ENCODE measurements around the gene COG7. TPM values are rescaled to one million over a fixed set of nuclear protein-coding genes. Genes with fewer than 3 reads are reported as not detected.
A peak's percentile ranks its signal among the peaks of the same experiment; 100 is the strongest.
"Not testable (repeated sequence)": the region's sequence is repeated elsewhere in the genome, so short reads cannot be mapped to it uniquely, and the experiment has no call there.

Gene COG7
- total RNA-seq, 2 experiments from 2014 or later = 17.5 to 25.1 TPM

DNA sequence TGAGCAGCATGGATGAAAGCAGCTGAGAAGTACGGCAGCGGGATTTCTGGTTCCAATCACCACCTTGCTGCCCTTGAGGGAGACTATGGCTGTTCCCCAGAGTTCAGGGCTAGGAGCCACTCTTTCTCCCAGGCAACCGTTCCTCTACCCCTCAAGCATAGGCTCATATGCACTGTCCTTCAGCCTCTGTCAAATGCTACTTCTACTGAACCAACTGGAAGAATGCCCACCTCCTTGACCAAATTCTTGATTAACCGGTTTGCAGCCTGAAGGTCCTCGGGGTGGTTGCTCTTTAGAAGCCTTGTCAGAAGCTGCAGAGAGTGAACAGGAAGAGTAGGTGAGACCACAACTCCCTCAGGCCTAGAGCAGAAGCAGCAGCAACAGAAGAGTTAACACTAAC lies 33.5 kb upstream of the COG7 start:
- H3K9me3 Mint-ChIP-seq (ENCODE audit: low read depth) = no peaks in the 10 kb centered on the region
- DNase-seq (no peak), ATAC-seq (no peak)
- H3K36me3 Mint-ChIP-seq = peaks cover 71% of the 10 kb centered on the region
- CTCF ChIA-PET = no interaction called here
- peaks cover 21% of the 10 kb centered on the region for H3K4me1 Mint-ChIP-seq
- H3K27ac Mint-ChIP-seq = peak overlapping the region; percentile 52
- H3K27me3 Mint-ChIP-seq = no peaks in the 10 kb centered on the region
- no peak overlapping the region for H3K4me3 Mint-ChIP-seq

DNA sequence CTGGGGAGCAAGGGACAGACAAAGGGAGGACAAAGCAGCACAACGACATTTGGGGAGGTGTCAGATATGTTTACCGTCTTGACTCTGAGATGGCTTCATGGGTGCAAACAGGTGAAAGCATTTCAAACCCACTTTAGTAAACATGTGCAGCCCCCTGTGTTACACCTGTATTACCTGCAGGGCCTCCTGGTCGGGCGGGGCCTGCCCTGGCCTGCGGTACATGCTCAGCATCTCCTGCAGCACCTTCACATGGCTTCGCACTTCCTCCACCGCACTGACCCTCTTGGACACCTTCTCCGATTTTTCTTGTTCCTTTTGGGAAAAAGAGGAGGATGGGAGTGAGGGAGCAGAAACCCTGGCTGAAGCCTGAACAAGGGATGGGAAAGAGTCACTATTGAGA lies 32.9 kb upstream of the COG7 start:
- CTCF ChIA-PET = interaction anchor here (1.8 kb wide), 1 partner anchor 19 kb away, joined by 5 read pairs; no protein-coding TSS in a partner anchor
- no peak for ATAC-seq

DNA sequence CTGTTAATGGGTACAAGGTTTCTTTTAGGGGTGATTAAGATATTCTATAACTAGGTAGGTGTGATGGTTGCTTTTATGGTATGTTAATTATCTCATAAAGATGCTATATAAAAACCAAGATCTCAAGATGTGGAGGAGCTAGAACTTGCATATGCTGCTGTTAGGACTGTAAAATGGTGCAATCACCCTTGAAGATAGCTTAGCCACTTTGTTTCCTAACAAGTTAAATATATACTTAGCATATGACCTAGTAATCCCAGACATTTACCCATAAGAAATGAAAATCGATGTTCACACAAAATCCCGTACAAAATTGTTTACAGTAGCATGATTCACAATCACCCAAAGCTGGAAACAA lies 32.2 kb upstream of the COG7 start:
- Mint-ChIP-seq H3K36me3 (peaks cover 72% of the 10 kb centered on the region), H3K4me1 (peaks cover 21% of the 10 kb centered on the region), H3K27ac (no peak overlapping the region), H3K4me3 (no peak overlapping the region), H3K9me3 (ENCODE audit: low read depth) (no peaks in the 10 kb centered on the region), H3K27me3 (no peaks in the 10 kb centered on the region)
- CTCF ChIA-PET = interaction anchor here (1.8 kb wide), 1 partner anchor 19 kb away, joined by 5 read pairs; no protein-coding TSS in a partner anchor
- ATAC-seq (no peak), DNase-seq (no peak)

More for the DNA sequence above, 32.9 kb upstream of the COG7 start:
- Mint-ChIP-seq H3K4me3 (no peak overlapping the region), H3K4me1 (peaks cover 21% of the 10 kb centered on the region), H3K36me3 (peaks cover 69% of the 10 kb centered on the region), H3K27ac (no peak overlapping the region), H3K27me3 (no peaks in the 10 kb centered on the region), H3K9me3 (ENCODE audit: low read depth) (no peaks in the 10 kb centered on the region)
- DNase-seq = no peak

DNA sequence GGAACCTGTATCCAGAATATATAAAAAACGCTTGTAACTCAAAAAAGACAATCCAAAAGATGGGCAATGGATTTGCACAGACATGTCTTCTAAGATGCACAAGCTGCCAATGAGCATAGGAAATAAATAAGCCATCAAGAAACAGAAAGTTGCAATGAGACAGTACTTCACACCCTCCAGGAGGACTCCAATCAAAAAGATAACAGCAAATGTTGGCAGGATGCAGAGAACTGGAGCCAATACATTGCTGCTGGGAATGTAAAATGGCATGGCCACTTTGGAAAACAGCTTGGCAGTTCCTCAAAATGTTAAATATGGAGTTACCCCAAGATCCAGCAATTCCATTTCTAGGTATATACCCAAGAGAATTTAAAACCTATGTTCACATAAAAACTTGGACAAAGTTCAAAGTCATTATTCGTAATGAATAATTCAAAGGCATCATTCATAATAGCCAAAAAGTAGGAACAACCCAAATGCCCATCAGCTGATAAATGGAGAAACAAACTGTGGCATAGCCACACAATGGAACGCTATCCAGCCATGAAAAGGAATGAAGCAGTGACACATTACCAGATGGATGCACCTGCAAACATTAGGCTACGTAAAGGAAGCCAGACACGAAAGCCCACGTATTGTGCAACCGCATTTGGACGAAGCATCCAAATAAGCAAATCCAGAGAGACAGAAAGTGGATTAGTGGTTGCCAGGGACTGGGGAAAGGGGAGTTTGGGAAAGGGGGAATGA lies 31.7 kb upstream of the COG7 start:
- H3K36me3 Mint-ChIP-seq = peaks cover 72% of the 10 kb centered on the region
- no peaks in the 10 kb centered on the region for H3K27me3 Mint-ChIP-seq
- no peak overlapping the region for H3K27ac Mint-ChIP-seq
- H3K4me3 Mint-ChIP-seq = no peak overlapping the region
- no peak for ATAC-seq
- CTCF ChIA-PET = interaction anchor here (1.1 to 1.8 kb wide), 2 partner anchors 20 to 50 kb away, joined by 3 to 5 read pairs; no protein-coding TSS in a partner anchor
- peaks cover 21% of the 10 kb centered on the region for H3K4me1 Mint-ChIP-seq
- no peak for DNase-seq
- H3K9me3 Mint-ChIP-seq (ENCODE audit: low read depth) = no peaks in the 10 kb centered on the region

DNA sequence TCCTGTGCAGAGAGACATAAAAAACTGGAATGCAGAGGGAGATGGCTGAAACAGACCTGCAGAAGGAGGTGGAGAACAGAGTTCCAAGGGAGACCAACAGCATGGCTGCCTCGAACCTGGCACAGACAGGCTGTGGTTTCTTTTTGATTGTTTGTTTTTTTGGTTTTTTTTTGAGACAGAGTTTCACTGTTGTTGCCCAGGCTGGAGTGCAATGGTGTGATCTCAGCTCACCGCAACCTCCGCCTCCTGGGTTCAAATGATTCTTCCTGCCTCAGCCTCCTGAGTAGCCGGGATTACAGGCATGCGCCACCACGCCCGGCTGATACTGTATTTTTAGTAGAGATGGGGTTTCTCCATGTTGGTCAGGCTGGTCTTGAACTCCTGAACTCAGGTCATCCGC lies 30.5 kb upstream of the COG7 start:
- CTCF ChIA-PET = interaction anchor here (1.3 kb wide), 1 partner anchor 23 kb away, joined by 4 read pairs; no protein-coding TSS in a partner anchor
- Mint-ChIP-seq H3K27ac (peak overlapping the region; percentile 73), H3K36me3 (peaks cover 72% of the 10 kb centered on the region), H3K4me1 (peaks cover 21% of the 10 kb centered on the region)
- H3K9me3 Mint-ChIP-seq (ENCODE audit: low read depth); H3K27me3 Mint-ChIP-seq; H3K4me3 Mint-ChIP-seq: not testable (repeated sequence)
- peak; percentile 46 for DNase-seq
- ATAC-seq = peak; percentile 35

DNA sequence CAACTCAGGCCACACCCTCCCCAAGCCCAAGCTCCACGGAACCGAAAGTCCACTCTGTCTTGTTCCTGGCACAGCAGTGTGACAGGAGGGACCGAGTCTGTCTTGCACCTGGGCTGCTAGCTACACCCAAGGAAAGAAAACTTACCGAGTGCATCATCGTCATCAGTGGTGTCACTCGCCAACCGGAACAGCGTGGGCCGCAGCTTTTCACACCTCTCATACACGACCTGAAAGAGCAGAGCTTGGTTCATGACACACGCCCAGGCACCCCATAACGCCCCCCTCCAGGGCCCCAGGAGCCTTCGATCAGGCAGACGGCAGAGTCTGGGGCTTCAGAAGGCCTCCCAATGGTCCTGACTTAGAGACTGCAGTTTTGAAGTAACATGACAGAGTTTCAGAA lies 29.8 kb upstream of the COG7 start:
- Mint-ChIP-seq H3K36me3 (peaks cover 68% of the 10 kb centered on the region), H3K4me3 (no peak overlapping the region), H3K27ac (peak overlapping the region; percentile 73), H3K4me1 (peaks cover 21% of the 10 kb centered on the region), H3K9me3 (ENCODE audit: low read depth) (no peaks in the 10 kb centered on the region), H3K27me3 (no peaks in the 10 kb centered on the region)
- CTCF ChIA-PET = interaction anchor here (0.9 to 1.3 kb wide), 3 partner anchors 23 to 47 kb away, joined by 3 to 4 read pairs (median 3); no protein-coding TSS in a partner anchor
- DNase-seq (peak; percentile 74), ATAC-seq (peak; percentile 89)

DNA sequence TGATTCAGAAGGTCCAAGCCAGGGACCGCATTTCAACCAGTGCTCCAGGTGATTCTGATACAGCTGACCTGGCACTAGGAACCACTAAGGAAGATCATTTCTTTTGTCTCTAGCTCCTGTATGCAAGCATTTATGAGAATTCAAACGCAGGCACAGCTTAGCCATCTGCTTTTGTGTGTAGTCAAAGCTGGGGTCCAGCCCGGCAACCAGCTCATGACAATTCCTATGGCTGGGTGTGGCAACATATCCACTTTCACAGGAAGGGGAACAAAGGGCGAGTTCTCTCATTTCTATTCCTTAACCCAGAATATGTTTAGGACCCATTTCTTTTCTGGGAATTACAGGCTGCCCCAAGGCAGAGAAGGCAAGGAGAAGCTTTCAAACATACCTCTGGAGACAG lies 27.3 kb upstream of the COG7 start:
- Mint-ChIP-seq H3K36me3 (peaks cover 58% of the 10 kb centered on the region), H3K4me3 (no peak overlapping the region), H3K27me3 (no peaks in the 10 kb centered on the region), H3K4me1 (peaks cover 13% of the 10 kb centered on the region), H3K9me3 (ENCODE audit: low read depth) (no peaks in the 10 kb centered on the region), H3K27ac (no peak overlapping the region)
- DNase-seq = no peak
- no peak for ATAC-seq
- CTCF ChIA-PET = no interaction called here

DNA sequence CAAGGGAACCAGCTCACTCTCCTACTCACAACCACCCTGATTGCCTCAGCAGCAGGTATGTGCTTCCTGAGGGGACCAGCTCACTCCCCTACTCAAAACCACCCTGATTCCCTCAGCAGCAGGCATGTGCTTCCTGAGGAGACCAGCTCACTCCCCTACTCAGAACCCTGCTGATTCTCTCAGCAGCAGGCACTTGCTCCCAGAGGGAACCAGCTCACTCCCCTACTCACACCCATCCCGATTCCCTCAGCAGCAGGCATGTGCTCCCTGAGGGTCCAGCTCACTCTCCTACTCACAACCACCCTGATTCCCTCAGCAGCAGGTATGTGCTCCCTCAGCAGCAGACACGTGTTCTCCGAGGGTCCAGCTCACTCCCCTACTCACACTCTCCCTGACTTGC lies 26.1 kb upstream of the COG7 start:
- ATAC-seq (no peak), DNase-seq (no peak)
- Mint-ChIP-seq H3K9me3 (ENCODE audit: low read depth) (no peaks in the 10 kb centered on the region), H3K4me3 (no peak overlapping the region), H3K27ac (no peak overlapping the region), H3K27me3 (no peaks in the 10 kb centered on the region), H3K36me3 (peaks cover 47% of the 10 kb centered on the region), H3K4me1 (peaks cover 9% of the 10 kb centered on the region)
- CTCF ChIA-PET = no interaction called here

DNA sequence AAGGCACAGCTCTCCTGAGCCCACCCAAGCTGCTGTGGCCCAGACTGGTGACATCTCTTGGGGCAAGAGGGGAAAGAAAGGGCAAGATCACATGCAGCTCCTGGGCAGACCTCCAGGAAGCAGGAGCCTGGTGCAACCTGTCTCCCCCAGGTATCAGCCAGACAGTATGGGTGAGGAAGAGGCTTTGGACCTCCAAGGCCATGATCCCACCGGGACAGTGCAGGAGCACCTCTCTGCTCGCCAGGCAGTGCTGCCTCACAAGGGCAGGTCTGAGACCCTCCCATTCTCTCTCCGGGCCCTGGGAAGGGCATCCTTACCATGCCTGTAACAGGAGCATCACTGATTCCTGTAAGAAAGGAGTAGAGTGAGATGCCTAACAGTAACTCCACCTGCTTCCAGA lies 25.6 kb upstream of the COG7 start:
- Mint-ChIP-seq H3K27me3 (no peaks in the 10 kb centered on the region), H3K9me3 (ENCODE audit: low read depth) (no peaks in the 10 kb centered on the region), H3K36me3 (peaks cover 51% of the 10 kb centered on the region), H3K4me3 (no peak overlapping the region), H3K4me1 (peaks cover 9% of the 10 kb centered on the region), H3K27ac (no peak overlapping the region)
- CTCF ChIA-PET = no interaction called here
- DNase-seq (no peak), ATAC-seq (no peak)

DNA sequence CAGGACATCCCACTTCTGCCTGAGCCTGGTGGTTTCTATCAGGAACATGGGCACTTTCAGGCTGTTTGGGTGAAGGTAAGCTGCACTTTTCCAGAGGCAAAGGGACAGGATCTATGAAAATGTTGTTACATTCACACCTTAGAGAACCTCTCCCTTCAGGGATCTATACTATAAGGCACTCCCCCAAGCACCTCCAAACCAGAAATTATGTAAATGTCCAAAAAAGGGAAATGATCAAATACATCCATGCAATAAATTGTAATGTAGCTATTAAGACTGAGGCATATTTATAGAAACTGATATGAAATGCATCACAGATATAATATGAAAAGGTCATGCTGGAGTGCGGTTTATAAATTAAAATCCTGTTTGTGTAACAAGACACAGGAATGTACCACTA lies 23.3 kb upstream of the COG7 start:
- Mint-ChIP-seq H3K36me3 (peaks cover 44% of the 10 kb centered on the region), H3K27ac (no peak overlapping the region), H3K9me3 (ENCODE audit: low read depth) (no peaks in the 10 kb centered on the region), H3K4me1 (no peaks in the 10 kb centered on the region), H3K4me3 (no peak overlapping the region), H3K27me3 (no peaks in the 10 kb centered on the region)
- ATAC-seq (no peak), DNase-seq (no peak)
- CTCF ChIA-PET = interaction anchor here (0.7 kb wide), 1 partner anchor 41 kb away, joined by 3 read pairs; no protein-coding TSS in a partner anchor

DNA sequence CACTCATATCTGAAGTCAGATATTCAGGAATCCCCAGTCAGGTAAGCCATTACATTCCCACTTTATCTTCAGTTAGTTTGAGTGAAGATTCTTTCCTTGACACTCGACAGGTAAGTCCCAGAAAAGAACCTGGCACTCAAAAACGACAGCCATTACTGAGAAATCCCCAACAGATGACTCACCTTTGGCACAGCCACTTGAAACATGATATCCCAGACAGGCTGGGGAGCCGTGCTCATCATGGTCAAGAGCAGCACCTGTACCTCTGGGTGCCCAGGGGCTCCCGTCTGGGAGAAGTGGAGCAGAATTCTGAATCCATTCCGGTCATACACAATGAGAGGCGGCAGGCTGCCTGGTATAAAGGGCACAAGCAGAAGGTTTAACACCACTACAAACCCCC lies 16.8 kb upstream of the COG7 start:
- DNase-seq (no peak), ATAC-seq (no peak)
- Mint-ChIP-seq H3K9me3 (ENCODE audit: low read depth) (no peaks in the 10 kb centered on the region), H3K36me3 (peaks cover 27% of the 10 kb centered on the region), H3K4me3 (no peak overlapping the region), H3K27me3 (no peaks in the 10 kb centered on the region), H3K4me1 (peaks cover 2% of the 10 kb centered on the region), H3K27ac (no peak overlapping the region)
- CTCF ChIA-PET = no interaction called here

DNA sequence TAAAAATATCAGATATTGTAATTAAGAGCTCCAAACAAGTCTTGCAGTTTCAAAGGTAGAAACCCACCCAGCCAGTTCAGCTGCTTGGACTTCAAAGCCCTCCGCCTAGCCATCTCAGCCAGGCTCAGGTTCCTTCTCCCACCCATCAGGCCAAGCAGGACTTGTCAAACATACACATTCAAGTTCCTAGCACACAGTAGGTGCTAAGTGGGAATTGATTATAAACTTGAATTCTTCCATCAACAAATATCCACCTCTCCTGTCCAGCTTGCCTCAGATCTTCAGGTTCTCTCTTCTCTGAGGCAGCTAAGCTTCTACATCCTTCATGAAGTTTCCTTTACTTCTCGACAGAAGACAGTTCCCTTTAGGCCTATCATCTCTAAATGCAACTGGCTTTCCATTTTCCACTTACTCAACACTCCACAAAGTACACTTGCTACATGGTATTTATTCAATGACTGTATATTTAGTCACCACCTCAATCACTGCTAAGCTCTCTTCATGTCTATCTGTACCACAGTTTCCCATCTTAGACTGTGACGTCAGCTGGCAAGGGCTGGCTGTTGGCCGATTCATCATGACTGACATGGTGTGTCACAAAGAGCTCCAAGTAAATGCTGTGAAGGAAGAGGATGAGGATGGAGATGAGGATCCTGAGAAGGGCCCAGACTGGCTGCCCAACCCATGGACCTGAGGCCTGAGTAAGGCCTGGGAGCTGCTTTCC lies 13.3 kb upstream of the COG7 start:
- H3K9me3 Mint-ChIP-seq (ENCODE audit: low read depth) = no peaks in the 10 kb centered on the region
- no peak overlapping the region for H3K4me3 Mint-ChIP-seq
- peaks cover 23% of the 10 kb centered on the region for H3K36me3 Mint-ChIP-seq
- no peak for ATAC-seq
- CTCF ChIA-PET = no interaction called here
- H3K27me3 Mint-ChIP-seq = no peaks in the 10 kb centered on the region
- no peak for DNase-seq
- peaks cover 2% of the 10 kb centered on the region for H3K4me1 Mint-ChIP-seq
- H3K27ac Mint-ChIP-seq = no peak overlapping the region

DNA sequence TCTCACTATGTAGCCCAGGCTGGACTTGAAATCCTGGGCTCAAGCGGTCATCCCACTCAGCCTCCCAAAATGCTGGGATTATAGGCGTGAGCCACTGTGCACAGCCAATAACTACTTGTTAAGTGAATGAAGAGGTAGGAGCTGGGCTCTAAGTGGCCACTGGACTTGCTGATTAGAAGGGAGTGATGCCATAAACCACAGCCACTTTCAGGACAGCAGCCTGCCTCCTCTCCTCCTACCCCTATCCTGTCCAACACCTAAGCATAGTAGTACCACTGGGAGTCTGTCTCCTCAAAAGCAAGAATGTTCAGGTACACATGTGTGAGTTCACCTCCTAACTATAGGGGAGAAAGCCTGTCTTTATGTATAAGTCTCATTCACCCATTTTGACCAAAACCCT lies 12.2 kb upstream of the COG7 start:
- no peak overlapping the region for H3K27ac Mint-ChIP-seq
- ATAC-seq (no peak), DNase-seq (no peak)
- H3K9me3 Mint-ChIP-seq (ENCODE audit: low read depth) = no peaks in the 10 kb centered on the region
- no peaks in the 10 kb centered on the region for H3K27me3 Mint-ChIP-seq
- H3K4me3 Mint-ChIP-seq = no peak overlapping the region
- peaks cover 22% of the 10 kb centered on the region for H3K36me3 Mint-ChIP-seq
- H3K4me1 Mint-ChIP-seq = peaks cover 1% of the 10 kb centered on the region
- CTCF ChIA-PET = no interaction called here

DNA sequence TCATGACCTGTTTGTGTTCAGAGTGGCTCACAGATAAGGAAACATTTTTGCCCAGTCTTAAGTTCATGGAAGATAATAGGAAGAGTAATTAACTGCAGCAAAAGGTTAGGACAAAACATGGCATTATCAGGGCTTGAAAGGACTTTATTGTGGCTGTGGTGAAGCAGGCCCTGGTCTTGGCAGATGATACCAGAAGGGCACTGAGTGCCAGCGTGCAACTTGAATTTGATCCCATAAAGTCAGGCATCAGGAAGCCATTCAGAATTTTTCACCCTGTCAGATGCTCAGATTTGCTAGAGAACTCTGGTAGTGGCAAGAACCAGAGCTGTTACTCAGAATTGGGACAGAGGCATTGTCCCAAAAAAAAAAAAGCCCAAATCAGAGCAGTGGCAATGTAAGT lies 11.2 kb upstream of the COG7 start:
- CTCF ChIA-PET = no interaction called here
- no peak for DNase-seq
- H3K36me3 Mint-ChIP-seq = peaks cover 17% of the 10 kb centered on the region
- no peaks in the 10 kb centered on the region for H3K9me3 Mint-ChIP-seq (ENCODE audit: low read depth)
- ATAC-seq = no peak
- H3K4me3 Mint-ChIP-seq = no peak overlapping the region
- no peaks in the 10 kb centered on the region for H3K4me1 Mint-ChIP-seq
- no peaks in the 10 kb centered on the region for H3K27me3 Mint-ChIP-seq
- H3K27ac Mint-ChIP-seq = no peak overlapping the region
